Stimulated activated memory B cell treated with anti-CD40 and anti-IgM and Interleukin-4, amounts not matched to agents 10 μg/mL and 1 μg/mL and 100 μg/mL, for 72 hours (primary cell): Measurements from ENCODE around the gene TPT1.

Experiments used
- ATAC-seq: fragments of 150-1000 bp; cut with Tn5 transposase; 2 replicates; pipeline ENCODE4 v1.10.0; 2021
- H3K27ac Mint-ChIP-seq: one replicate; pipeline ENCODE4 v1.8.0; 2022; ENCODE audit warnings: mild to moderate bottlenecking, mixed read lengths
- H3K27me3 Mint-ChIP-seq: one replicate; pipeline ENCODE4 v1.8.0; 2022; ENCODE audit warnings: mixed read lengths
- H3K36me3 Mint-ChIP-seq: one replicate; pipeline ENCODE4 v1.8.0; 2022; ENCODE audit warnings: mixed read lengths
- H3K4me1 Mint-ChIP-seq: one replicate; pipeline ENCODE4 v1.8.0; 2022; ENCODE audit warnings: mixed read lengths
- H3K4me3 Mint-ChIP-seq: one replicate; pipeline ENCODE4 v1.8.0; 2022; ENCODE audit warnings: mild to moderate bottlenecking, moderate library complexity, mixed read lengths
- H3K9me3 Mint-ChIP-seq: one replicate; pipeline ENCODE4 v1.8.0; 2022; ENCODE audit warnings: mixed read lengths

The TPT1 gene

DNA sequence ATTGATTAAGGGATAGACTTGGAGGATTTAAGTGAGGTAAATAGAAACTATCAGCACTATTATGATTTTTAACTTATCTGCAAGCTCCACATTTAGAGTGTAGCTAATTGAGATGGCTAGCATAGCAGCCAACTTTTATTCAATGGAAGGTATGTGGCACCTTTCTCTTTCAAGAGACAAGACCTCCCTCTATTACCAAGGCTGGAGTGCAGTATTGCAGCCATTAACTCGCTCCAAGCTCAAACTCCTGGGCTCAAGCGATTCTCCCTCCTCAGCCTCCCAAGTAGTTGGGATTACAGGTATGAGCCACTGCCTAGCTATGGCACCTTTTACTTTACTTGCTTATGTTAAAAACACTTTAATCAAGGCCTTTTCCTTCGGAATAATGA lies 8.2 kb downstream of the TPT1 start:
- Mint-ChIP-seq H3K4me1 (peaks cover 78% of the 10 kb centered on the region), H3K9me3 (no peaks in the 10 kb centered on the region), H3K27ac (peak overlapping the region; percentile 64)

DNA sequence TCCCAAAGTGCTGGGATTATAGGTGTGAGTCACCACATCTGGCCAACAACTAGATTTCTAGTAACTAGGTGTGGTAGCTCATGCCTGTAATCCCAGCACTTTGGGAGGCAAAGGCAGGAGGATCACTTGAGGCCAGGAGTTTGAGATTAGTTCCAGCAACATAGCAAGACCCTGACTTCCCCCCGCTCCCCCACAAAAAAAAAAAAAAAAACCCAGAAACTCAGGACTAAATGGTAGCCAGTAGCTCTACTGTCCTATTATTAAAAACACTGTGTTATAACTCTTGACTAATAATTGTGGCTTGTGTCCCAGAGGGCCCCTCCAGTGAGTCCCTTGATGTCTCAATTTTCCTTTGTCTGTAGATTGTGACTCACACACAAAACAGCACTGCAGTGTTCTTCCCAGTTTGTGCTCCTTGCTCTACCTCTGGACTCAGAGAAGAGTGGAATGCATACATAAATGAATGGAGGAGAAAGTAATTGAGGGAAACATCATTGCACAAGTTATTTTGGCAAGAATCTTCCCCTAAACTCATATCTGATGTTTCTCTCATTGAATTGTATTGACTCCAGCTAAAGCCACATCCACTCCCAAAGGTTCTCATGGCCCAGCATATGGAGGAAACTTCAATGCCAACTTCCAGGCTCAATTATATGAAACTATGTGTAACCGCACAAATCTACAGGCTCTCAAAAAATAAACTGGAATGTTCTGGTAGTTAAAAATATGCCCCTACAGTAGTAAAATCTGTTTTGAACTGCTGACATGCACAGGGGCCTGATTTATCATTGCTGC lies 8.8 kb downstream of the TPT1 start:
- no peaks in the 10 kb centered on the region for H3K27me3 Mint-ChIP-seq
- H3K27ac Mint-ChIP-seq: peak overlapping the region; percentile 64
- no peak overlapping the region for H3K4me3 Mint-ChIP-seq
- no peaks in the 10 kb centered on the region for H3K9me3 Mint-ChIP-seq
- H3K4me1 Mint-ChIP-seq: peaks cover 79% of the 10 kb centered on the region
- H3K36me3 Mint-ChIP-seq: peaks cover 37% of the 10 kb centered on the region
- no peak for ATAC-seq

More for the DNA sequence above, 8.2 kb downstream of the TPT1 start:
- ATAC-seq: no peak
- H3K4me3 Mint-ChIP-seq: no peak overlapping the region
- H3K36me3 Mint-ChIP-seq: peaks cover 39% of the 10 kb centered on the region
- H3K27me3 Mint-ChIP-seq: no peaks in the 10 kb centered on the region

DNA sequence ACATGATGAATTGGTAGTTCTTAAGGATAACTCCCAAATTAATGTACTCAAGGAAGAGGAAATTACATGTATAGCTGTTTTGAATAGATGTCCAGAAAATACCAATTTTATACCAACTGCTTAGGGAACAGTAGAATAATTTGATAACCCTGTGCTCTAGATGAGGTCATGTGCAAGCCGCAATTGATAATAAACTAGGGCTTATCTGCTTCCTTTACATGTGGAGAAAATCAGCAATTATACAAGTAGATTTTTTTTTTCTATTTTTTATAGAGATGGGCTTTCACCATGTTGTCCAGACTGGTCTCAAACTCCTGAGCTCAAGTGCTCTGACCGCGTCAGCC lies 9.3 kb downstream of the TPT1 start:
- no peak for ATAC-seq
- no peaks in the 10 kb centered on the region for H3K27me3 Mint-ChIP-seq
- peaks cover 31% of the 10 kb centered on the region for H3K36me3 Mint-ChIP-seq
- H3K27ac Mint-ChIP-seq: peak overlapping the region; percentile 69
- no peak overlapping the region for H3K4me3 Mint-ChIP-seq
- no peaks in the 10 kb centered on the region for H3K9me3 Mint-ChIP-seq
- peaks cover 73% of the 10 kb centered on the region for H3K4me1 Mint-ChIP-seq

DNA sequence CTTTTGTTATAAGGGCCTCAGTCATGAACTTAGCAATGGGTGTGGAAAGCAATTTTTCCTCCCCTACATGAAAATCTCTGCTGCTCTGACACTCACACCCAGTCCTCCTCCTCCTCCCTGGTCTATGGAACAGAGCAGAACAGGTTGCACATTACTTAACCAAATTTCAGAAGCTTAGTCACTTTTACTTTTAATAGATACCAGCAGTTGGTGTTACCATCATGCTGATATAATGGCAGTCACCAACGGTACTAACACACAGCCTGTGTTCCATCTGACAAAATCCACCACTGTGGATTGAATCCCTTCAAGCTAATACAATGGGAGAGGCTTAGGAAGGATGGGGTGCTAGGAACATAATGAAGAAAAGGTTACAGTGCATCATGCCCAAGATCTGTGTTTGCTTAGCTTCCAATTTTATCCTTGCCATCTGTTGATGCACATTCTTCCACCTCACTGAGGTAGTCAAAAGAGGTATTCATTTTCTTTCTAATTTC lies 9.8 kb downstream of the TPT1 start:
- ATAC-seq: no peak
- H3K9me3 Mint-ChIP-seq: no peaks in the 10 kb centered on the region
- H3K4me1 Mint-ChIP-seq: peaks cover 68% of the 10 kb centered on the region
- no peaks in the 10 kb centered on the region for H3K27me3 Mint-ChIP-seq
- peak overlapping the region; percentile 69 for H3K27ac Mint-ChIP-seq
- peaks cover 26% of the 10 kb centered on the region for H3K36me3 Mint-ChIP-seq
- no peak overlapping the region for H3K4me3 Mint-ChIP-seq

DNA sequence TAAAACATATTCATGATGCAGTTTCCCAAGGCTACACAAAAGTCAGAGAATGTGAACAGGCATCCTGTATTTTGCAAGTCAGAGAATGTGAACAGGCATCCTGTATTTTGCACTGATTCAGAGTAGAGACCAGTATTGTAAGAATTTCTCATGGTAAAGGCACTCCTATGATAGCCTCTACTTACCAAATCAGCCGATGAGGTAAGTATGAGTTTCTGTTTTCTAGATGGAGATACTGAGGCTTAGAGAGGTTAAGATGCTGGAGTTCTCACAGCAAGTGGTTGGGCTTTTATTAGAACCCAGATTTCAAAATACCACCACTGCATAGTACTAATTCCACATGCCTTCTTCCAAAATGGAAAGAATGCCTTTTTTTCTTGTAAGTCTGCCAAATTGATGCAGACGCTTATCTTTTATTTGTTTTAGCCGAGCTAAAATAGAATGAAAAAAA lies 12.3 kb downstream of the TPT1 start:
- Mint-ChIP-seq H3K27ac (no peak overlapping the region), H3K4me1 (peaks cover 44% of the 10 kb centered on the region), H3K36me3 (peaks cover 3% of the 10 kb centered on the region), H3K9me3 (no peaks in the 10 kb centered on the region), H3K27me3 (no peaks in the 10 kb centered on the region), H3K4me3 (no peak overlapping the region)
- ATAC-seq: no peak

DNA sequence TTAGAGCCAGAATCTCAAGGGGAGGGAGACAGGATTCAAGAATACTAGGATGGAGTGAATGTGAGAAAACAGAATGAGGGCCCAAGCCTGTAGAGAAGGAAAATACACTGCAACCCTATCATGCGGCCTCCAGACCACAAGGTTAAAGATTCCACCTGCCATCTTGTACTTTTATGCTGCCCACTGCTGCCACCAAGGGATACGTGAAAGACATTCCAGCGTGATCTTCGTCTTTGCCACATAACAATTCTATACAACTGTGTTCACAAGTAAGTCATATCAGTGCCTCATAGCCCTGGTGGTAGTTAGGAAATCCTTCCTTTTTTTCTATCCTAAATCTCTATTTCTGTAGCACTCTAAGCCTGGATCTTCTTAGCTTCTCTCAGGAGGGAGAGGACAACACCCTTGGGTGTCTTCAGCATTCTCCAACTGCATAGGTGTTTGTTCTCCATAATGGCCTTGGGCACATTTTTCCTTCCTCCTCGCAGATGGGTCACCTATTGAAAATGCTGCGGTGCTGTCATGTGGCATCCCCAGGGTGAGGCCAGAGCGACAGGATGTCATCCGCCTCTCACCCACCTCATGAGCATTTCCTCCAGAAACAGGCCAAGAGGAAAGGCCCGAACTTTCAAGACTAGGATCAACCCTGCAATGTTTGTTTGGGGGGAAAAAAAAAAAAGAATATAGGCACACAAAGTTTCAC lies 13.6 kb downstream of the TPT1 start:
- Mint-ChIP-seq H3K27ac (no peak overlapping the region), H3K4me3 (no peak overlapping the region), H3K36me3 (no peaks in the 10 kb centered on the region), H3K27me3 (no peaks in the 10 kb centered on the region), H3K4me1 (peaks cover 33% of the 10 kb centered on the region), H3K9me3 (no peaks in the 10 kb centered on the region)
- ATAC-seq: no peak

DNA sequence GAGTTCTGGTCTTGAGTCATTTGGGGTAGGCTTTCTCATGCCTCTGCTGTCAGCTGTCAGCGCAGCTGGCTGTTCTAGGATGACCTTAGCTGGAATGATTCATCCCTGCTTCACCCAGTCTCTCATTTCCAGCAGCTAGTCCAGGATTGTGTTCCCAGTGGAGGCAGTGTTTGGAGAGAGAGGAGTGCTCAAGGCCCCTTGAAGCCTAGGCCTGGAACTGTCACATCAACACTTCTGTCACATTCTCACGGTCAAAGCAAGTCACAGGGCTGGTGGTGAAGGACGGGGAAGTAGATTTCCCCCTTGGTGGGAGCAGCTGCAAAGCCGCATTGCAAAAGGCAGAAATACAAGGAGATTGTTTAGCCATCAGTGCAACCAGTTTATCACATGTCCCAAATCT lies 15.2 kb downstream of the TPT1 start:
- no peak for ATAC-seq
- H3K4me3 Mint-ChIP-seq: no peak overlapping the region
- H3K36me3 Mint-ChIP-seq: no peaks in the 10 kb centered on the region
- H3K9me3 Mint-ChIP-seq: no peaks in the 10 kb centered on the region
- H3K27ac Mint-ChIP-seq: no peak overlapping the region
- peaks cover 23% of the 10 kb centered on the region for H3K4me1 Mint-ChIP-seq
- H3K27me3 Mint-ChIP-seq: no peaks in the 10 kb centered on the region

DNA sequence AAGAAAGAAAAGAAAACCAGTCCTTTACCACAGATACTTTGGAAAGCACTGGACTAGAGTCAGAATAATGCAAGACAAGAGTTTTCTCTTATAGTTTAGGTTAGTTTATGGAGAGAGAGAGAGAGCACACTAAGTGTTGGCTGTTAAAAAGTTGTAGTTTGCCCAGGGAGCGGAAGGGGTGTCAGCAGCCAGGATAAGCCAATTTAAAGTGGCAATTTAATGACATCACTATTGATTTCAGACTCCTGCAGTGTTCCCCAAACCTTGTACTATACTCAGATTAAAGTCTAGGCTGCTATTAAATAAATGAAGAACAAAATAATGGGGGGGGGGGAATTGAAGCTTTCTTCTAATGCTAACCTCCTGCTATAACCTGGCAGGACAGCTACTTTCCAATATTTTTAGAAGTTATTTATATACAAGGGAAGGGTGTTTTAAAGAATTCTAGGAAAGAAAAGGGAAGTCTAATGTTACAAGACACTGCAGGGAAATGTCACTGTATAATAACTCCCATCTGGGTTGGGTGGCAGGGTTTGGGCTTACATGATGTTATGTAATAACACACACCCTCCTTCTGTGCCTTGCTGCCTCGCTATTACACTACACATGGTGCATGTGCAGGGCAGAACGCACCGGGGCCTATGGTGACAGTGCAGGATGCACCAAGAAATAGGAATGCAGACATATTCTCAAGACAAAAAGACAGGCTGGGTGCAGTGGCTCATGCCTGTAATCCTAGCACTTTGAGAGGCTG lies 19.9 kb downstream of the TPT1 start:
- ATAC-seq: no peak
- Mint-ChIP-seq H3K4me3 (no peak overlapping the region), H3K27me3 (no peaks in the 10 kb centered on the region), H3K36me3 (no peaks in the 10 kb centered on the region), H3K4me1 (peaks cover 10% of the 10 kb centered on the region), H3K27ac (no peak overlapping the region), H3K9me3 (no peaks in the 10 kb centered on the region)

DNA sequence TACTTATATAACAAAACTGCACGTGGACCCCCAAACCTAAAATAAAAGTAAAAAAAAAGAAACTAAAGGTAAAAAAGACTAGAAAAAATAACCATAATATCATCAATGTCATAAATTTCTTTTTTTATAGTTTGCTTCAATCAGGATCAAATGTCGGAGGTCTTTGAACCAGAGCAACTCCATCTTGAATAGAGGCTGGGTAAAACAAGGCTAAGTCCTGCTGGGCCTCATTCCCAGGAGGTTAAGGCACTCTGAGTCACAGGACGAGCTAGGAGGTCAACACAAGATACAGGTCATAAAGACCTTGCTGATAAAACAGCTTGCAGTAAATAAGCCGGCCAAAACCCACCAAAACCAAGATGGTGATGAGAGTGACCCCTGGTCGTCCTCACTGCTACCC lies 24.0 kb downstream of the TPT1 start:
- Mint-ChIP-seq H3K4me1 (peaks cover 10% of the 10 kb centered on the region), H3K27me3 (no peaks in the 10 kb centered on the region), H3K36me3 (no peaks in the 10 kb centered on the region), H3K4me3 (no peak overlapping the region), H3K9me3 (no peaks in the 10 kb centered on the region), H3K27ac (no peak overlapping the region)
- ATAC-seq: no peak

DNA sequence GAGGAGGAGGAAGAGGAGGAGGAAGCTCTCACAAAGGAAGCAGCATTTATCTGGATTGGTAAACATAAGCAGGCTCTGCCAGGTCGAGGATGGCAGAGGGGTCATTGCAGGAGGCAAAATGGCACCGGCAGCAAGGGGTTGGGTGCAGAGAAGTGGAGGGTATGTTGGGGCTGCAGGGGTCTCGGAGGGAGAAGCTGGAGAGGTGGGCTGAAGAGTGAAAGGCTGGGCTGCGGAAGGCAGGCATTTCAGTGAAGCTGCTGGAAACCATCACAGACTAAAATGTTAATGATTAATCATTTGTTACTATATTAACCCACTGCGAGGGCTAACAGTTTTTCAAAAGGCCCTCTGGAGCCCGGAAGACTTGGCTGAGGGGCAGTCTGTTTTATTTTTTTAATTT lies 24.6 kb downstream of the TPT1 start:
- peaks cover 4% of the 10 kb centered on the region for H3K27me3 Mint-ChIP-seq
- H3K4me3 Mint-ChIP-seq: no peak overlapping the region
- no peak for ATAC-seq
- H3K36me3 Mint-ChIP-seq: no peaks in the 10 kb centered on the region
- H3K4me1 Mint-ChIP-seq: peaks cover 13% of the 10 kb centered on the region
- H3K9me3 Mint-ChIP-seq: no peaks in the 10 kb centered on the region
- no peak overlapping the region for H3K27ac Mint-ChIP-seq

DNA sequence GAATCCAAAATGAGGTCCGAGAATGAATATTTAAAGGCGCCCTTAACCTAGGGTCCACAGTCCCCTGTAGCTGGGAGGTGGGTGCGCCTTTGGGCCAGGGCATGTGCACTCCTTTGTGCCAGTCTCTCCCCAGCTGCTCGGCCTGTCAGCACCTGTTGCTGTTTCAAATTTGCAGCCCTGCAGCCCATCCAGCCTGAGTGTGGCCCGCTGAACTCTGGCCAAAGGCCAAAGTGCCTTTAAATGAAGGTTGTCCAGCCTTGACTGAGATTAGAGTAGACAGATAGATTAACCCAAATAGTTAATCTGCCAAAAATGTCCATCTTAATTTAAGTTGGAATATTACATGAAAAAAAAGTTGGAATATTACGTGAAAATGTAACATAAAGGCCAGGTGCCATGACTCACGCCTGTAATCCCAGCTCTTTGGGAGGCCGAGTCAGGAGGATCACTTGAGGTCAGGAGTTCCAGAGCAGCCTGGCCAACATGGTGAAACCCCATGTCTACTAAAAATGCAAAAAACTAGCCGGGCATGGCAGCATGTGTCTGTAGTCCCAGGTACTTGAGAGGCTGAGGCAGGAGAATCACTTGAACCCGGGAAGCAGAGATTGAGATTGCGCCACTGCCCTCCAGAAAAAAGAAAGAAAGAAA lies 25.3 kb downstream of the TPT1 start:
- Mint-ChIP-seq H3K9me3 (no peaks in the 10 kb centered on the region), H3K4me1 (peaks cover 20% of the 10 kb centered on the region), H3K27ac (no peak overlapping the region), H3K36me3 (no peaks in the 10 kb centered on the region), H3K4me3 (no peak overlapping the region), H3K27me3 (peaks cover 11% of the 10 kb centered on the region)
- ATAC-seq: no peak

DNA sequence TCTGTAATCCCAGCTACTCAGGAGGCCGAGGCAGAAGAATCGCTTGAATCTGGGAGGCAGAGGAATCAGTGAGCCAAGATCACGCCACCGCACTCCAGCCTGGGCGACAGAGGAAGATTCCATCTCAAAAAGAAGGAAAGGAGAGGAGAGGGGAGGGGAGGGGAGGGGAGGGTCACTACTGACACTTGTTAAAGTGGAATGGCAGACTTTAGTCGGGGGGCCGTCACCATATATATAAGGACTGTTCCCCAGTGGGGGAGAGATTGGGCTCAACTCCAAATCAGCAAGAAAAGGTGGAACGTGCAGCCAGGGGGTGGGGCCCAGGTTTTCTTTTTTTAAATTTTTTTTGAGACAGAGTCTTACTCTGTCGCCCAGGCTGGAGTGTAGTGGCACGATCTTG lies 26.2 kb downstream of the TPT1 start:
- no peak overlapping the region for H3K4me3 Mint-ChIP-seq
- peaks cover 20% of the 10 kb centered on the region for H3K4me1 Mint-ChIP-seq
- H3K27ac Mint-ChIP-seq: no peak overlapping the region
- no peaks in the 10 kb centered on the region for H3K36me3 Mint-ChIP-seq
- peaks cover 17% of the 10 kb centered on the region for H3K27me3 Mint-ChIP-seq
- no peaks in the 10 kb centered on the region for H3K9me3 Mint-ChIP-seq
- peak; percentile 48 for ATAC-seq

DNA sequence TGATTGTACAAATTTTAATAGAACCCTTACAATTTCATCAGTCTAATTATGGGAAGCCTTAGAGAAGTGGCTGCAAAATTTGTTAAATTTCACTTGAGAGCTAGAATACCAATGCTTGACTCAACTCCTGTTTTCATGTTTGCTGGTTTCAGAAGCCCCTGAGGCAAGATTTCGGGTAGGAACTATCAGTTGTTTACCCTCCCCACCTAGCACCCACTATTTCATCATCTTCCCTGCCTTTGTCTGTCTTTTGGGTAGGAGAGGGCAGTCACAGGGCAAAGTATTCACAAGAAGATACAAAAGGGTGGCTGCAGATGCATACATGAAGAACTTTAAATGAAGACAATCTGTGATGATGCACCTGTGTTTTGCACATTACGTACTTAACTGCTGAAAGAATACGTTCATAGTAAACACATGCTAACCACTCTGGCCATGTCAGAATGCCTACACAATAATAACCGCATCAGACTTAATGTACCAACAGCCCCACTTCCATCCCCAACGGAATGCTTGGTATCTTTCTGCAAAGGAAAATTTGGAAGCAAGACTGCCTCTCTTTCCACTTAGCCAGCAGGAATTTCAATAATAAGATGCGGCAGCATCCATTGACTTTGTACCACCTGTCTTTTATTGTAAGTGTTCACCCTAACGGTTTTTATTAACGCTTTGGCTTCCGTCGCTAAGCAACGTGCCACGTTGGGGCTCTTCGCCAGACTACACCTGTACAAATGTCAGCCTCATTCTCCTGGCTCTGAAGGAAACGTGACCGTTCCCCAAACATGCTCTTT lies 30.4 kb downstream of the TPT1 start:
- no peaks in the 10 kb centered on the region for H3K36me3 Mint-ChIP-seq
- no peaks in the 10 kb centered on the region for H3K9me3 Mint-ChIP-seq
- ATAC-seq: no peak
- H3K27me3 Mint-ChIP-seq: peaks cover 42% of the 10 kb centered on the region
- no peak overlapping the region for H3K27ac Mint-ChIP-seq
- H3K4me3 Mint-ChIP-seq: peak overlapping the region; percentile 75
- H3K4me1 Mint-ChIP-seq: peaks cover 21% of the 10 kb centered on the region

DNA sequence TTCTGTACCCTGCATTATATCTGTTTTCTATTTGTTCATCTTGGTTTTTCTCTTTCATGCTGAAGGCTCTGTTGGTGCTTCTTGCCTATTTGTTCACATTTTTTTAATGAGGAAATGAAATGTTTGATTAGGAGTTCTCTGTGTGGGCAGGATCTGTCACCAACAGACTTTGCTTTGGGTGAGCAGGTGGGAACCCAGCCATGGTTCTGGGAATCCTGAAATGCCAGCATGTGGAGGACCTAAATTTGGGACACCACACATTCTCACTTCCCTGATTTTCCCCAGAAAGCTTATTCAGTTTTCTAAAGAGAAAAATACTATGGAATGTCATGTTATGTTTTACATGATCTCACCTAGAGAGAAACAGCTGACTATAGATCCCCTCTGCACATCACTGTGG lies 34.0 kb downstream of the TPT1 start:
- ATAC-seq: no peak
- no peaks in the 10 kb centered on the region for H3K9me3 Mint-ChIP-seq
- H3K27me3 Mint-ChIP-seq: peaks cover 53% of the 10 kb centered on the region
- no peaks in the 10 kb centered on the region for H3K36me3 Mint-ChIP-seq
- peaks cover 21% of the 10 kb centered on the region for H3K4me1 Mint-ChIP-seq
- no peak overlapping the region for H3K4me3 Mint-ChIP-seq
- no peak overlapping the region for H3K27ac Mint-ChIP-seq
